Measurements from ENCODE around the gene KRTAP10-4. TPM values are rescaled to one million over a fixed set of nuclear protein-coding genes. Genes with fewer than 3 reads are reported as not detected.
"Not testable (repeated sequence)": the region's sequence is repeated elsewhere in the genome, so short reads cannot be mapped to it uniquely, and the experiment has no call there.

The KRTAP10-4 gene
- polyA plus RNA-seq, 1 donor = not detected

DNA sequence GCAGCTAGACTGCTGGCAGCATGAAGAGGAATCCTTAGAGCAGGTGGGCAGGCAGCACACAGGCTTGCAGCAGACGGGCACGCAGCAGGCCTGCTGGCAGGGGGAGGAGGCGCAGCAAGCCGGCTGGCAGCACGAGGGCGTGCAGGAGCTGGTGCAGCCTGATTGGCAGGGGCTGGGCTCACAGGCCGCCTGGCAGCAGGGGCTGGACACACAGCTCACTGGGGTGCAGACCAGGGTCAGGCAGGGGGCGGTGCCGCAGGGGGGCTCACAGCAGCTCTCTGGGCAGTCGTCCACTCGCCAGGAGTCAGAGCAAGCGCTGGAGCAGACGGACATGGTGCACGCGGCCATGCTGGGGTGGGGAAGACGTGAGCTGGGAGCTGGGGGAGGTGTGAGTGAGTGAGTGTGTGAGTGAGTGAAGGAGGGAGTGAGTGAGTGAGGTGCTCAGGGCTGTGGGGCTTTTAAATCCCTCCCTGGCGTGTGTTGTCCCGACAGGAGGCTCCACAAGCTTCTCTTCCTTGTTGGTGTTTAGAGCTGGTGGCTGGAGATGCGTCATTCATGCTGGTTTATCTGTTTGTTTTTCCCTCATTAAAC lies 6.8 kb downstream of the KRTAP10-4 start, which contains the start of gene KRTAP10-5:
Gene KRTAP10-5 (minus strand): TSS at position 374 of the 591 bp plus-strand sequence. CDS start 26 bp downstream, at position 348.
- DNase-seq = not testable (repeated sequence)

DNA sequence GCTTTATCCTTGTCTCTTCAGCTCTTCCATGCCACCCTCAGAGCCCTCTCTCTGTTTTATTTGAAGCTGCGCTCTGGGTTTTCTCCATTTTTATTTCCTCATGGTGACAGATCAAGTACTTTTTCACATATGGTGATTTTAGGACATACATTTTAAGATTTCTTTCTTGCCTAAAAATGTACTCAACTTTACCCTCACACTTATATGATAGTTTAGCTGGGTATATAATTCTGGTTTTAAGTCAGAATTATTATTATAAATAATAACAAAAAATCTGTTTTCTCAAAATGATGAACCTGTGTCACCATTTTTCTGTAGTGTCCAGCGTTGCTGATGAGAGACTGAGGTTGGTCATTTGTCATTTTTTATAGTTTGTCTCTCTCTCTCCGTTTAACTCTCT lies 7.6 kb downstream of the KRTAP10-4 start:
- DNase-seq = no peak

DNA sequence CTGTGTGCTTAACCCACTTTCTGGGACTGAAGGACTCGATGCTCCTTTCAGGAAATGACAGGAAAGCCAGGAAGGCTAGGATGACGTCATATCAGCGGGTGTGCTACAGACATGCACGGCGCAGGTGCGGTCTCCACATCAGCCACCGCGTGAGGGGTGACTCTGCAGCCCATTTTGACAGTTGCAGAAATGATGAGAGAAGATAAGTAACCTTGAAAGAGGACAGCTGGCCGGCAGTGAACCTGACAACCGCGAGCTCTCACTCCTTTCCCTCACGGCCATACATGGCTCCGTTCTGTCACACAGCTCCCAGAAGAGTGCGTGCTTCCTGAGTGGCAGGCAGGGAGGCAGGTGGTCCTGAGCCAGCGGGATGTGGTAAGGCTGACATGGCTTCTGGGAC lies 8.5 kb downstream of the KRTAP10-4 start:
- no peak for DNase-seq

DNA sequence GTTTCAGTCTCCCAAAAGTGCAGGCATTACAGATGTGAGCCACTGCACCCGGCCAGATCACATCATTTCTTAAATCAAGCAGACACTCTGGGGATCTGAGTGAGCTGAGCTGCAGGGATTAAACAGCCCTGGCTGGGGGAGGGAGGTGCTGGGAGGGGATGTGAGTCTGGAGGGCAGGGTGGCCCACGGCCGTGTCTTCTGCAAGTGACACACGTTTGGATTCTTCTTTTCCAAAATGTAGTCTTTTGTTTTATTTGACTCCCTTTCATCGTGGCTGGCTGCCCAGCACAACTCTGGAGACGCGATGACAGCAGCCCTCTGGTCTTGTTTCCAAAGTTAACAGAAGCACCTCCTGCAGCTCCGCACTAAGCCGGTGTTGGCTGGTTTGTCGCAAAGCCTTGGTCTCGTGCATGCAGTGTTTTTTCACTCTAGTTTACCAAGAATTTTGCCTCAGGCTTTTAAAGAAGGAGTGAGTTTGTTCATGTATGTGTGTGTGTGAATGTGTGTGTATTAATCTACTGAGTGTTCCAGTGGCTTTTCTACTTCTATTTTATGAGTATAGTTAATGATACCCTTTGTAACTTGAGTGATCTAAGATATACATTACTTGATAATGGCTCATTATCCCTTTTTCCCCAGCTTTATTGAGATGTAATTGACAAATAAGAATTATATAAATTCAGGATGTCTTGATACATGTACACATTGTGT lies 9.7 kb downstream of the KRTAP10-4 start:
- peak; percentile 51 for DNase-seq

DNA sequence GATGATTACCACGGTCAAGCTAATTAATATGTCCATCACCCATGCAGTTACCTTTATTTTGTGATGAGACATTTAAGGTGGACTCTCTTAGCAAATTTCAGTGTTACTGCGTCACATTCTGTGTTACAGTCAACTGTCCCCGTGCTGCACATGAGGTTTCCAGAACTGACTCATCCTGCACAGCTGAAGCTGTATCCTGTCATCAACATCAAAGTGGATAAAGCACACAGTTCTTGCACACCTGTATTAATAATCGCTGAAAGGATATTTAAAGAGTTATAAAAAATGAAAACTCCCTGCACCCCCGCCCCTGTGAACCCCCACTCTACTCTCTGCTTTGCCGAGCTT lies 10.2 kb downstream of the KRTAP10-4 start:
- DNase-seq = no peak

DNA sequence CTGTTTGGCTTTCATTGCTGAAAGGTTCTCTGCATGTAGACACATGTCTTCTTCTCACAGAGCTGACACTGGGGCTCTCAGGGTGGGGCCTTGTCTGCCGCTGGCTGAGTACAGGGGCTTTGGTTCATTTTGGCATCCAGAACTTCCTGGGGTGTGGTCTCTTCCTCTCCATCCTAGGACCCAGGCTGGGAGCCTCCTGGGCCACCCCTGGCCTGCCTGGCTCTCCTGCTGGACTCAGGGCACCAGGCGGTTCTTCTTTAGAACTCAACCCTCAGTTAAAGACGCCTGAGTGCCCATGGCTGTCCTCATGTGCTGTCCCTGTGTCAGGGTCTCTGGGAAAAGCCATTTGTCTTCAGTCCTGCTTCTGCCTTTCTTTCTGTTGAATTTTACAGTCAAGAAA lies 12.4 kb downstream of the KRTAP10-4 start:
- DNase-seq = no peak

DNA sequence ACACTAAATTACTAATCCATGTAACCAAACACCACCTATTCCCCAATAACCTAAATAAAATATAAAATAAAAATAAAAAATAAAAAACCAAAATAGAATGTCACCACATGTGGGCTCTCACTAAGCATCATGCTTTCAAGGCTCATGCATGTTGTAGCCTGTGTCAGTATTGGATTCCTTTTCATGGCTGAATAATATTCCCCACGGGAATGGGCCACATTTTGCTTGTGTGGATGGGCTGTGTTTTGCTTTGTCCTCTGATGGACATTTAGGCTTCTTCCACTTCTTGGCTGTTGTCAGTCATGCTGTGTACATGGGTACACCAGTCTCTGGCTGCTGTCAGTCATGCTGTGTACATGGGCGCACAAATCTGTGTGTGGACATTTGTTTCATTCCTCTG lies 15.6 kb downstream of the KRTAP10-4 start:
- DNase-seq = no peak

DNA sequence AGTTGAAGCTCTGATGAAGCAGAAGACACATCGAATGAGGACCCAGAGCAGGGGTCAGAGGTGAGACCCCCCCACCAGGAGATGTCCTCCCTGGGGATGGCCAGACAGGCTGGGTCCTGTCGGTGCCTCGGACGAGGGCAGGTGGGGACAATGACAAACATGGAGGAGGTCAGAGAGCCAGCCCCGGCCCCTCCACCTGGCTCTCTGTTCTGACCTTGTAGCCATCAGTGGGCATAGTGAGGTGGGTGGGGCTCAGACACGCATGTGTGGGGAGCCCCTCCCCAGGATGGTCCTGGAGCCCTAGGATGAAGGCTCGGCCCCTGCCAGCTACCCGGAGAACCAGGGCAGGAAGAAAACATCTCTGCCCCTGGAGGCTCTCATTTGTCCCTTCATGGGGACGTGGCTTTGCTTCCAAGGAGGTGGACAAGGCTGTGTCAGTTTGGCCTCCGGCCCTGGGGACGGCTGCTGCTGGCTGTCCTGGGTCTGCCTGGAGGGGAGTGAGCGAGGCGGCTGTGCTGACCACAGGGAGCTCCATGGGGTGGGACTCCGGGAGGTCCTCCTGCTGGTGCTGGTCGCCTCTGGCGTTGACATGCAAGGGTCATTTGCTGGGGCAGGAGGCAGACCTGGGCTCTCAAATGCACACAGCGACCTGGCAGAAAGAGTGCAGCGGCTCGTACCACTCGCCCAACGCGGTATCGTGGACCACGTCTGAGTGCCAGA lies 16.2 kb downstream of the KRTAP10-4 start:
- DNase-seq = no peak

DNA sequence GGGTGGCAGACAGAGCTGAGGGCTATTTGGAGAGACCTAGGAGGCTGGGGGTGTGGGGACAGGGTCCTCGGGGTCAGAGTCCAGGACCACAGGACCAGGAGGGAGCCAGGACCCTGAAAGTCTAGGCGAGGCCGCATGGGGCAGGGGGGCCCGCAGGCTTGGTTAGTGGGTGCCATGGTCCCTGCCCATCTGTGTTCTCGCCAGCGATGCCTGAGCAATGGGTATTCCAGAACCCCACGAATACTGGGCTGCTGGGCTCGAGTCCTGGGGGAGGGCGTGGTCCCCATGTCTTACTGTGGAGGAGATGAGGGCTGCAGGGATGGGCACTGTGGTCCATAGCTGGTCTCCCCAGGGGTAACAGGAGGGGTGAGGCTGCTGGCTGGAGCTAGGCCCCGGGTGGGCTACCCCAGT lies 16.8 kb downstream of the KRTAP10-4 start:
- no peak for DNase-seq

DNA sequence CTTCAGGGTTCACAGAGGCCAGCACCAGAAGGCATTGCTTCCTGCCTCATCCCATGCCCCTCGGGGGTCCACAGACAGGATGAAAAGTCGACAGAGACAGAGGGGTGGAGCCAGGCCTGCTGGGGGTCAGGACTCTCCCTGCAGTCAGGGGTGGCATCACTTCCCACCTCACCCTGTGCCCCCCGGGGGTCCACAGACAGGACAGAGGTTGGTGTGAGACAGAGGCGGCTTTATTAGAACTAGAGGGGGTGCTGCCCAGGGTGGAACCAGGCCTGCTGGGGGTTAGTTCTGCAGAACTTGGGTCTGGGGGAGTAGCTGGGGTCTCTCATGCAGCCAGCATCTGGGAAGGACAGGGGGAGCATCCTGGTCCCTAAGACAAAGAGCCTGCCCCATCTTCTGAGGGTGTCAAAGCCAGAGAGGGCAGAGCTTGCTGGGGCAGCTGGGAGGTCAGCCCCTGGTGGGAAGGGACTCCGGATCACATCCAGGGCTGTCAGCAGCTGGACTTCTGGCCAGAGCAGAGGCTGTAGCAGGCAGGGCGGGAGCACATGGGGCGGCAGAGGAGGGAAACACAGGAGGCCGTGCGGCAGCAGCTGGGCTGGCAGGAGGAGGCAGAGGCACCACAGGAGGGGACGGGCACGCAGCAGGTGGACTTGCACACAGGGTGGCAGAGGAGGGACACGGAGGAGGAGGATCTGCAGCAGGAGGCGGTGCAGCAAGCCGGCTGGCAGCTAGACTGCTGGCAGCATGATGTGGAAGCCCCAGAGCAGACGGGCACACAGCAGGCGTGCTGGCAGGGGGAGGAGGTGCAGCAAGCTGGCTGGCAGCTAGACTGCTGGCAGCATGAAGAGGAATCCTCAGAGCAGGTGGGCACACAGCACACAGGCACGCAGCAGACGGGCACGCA lies 17.6 kb downstream of the KRTAP10-4 start:
- not testable (repeated sequence) for DNase-seq

DNA sequence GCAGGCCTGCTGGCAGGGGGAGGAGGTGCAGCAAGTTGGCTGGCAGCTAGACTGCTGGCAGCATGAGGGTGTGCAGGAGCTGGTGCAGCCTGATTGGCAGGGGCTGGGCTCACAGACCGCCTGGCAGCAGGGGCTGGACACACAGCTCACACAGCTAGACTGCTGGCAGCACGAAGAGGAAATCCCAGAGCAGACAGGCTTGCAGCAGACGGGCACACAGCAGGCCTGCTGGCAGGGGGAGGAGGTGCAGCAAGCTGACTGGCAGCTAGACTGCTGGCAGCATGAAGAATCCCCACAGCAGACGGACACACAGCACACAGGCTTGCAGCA lies 18.2 kb downstream of the KRTAP10-4 start:
- DNase-seq = not testable (repeated sequence)

DNA sequence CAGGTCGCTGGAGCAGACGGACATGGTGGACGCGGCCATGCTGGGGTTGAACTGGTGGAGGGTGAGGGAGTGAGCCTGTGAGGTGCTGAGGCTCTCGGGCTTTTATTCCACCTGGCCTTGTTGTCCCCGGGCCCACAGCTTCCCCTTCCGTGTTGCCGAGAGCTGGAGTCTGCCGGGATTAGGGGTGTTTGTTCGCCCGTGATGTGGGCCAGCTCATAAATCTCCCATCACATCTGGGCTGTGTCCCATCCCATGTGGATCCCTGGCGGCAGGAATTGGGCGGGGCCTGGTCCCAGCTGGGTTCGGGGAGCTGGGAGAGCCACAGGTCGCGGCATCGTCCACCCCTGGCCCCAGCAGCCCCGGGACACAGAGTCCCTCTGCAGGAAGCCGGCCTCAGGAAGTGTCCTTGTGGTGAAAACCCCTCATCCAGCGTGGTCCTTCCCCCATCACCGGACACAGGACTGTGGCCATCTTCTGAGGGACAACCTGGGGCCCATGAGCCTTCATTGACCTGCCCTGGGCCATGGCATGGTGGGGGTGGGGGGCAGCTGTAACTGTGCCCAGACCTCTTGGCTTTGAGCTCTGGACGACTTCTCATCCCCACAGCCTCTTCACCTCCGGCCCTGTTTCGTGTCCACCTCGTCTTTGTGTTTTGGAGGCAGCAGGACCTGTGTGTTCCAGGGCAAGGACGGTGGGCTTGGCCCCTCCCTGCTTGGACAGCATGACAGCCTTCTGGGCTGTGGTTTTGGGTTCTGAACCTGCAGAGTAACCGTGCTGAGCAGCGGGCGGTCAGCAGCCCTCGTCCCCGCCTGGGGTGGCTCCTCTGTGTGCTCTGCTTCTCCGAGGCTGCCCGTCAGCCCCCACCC lies 19.1 kb downstream of the KRTAP10-4 start, which contains the start of gene KRTAP10-6:
Gene KRTAP10-6 (minus strand): TSS at position 60 of the 866 bp plus-strand sequence. CDS start 21 bp downstream, at position 39.
- no peak for DNase-seq

DNA sequence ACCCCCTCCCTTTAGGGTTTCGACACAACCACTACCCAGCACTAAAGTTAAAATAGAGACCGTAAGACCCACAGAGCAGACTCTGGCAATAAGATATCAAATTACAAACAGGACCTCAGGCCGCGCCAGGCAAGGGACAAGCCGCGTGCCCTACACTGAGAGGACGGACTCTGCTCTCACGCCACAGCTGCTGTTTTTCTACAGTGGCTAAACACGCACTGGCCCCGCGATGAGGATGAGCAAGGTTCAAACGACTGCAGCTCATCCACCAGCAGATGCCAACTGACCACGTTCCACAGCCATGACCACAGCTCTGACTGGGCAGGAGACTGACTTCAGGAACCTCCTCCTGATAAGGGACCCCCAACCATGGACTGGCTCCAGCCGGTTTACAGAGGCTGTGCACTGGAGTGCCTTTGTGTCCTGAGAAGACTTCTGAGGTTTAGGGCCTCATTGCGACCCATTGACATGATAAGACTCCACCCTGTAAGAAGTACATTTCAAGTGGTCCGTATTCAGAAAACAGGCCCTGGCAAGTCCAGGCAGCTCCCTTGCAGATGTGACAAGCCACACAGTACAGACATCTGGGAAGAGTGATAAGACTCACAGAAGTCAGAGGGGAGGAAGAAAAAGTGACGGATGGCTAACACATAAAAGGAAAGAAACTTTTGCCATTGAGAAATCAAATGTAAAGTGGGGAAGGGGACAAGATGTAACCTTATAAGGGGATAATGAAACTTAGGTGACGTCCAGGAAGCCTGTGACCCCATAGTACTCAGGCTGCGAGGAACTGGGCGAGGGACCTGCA lies 20.3 kb downstream of the KRTAP10-4 start:
- DNase-seq = peak; percentile 33

DNA sequence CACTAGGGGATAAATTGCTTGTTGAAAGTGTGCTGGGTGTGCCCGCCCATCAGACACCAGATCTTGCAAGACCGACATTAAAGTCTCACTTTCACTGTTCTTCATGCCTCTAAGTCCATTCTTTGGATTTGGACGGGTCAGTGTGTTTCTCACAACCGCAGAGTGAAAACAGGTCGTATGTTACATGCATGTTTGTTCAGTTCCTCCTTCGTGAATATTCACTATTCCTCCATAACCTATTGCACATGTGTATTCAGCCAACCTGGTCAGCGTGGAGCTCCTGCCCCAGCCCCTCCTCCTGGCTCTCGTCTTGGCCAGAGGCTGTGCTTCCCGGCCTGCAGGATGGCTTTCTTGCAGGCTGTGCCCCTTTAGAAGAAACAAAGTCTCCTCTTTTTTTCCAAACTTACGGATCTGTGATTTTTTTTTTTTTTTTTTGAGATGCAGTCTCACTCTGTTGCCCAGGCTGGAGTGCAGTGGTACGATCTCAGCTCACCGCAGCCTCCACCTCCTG lies 20.9 kb downstream of the KRTAP10-4 start:
- DNase-seq = no peak

DNA sequence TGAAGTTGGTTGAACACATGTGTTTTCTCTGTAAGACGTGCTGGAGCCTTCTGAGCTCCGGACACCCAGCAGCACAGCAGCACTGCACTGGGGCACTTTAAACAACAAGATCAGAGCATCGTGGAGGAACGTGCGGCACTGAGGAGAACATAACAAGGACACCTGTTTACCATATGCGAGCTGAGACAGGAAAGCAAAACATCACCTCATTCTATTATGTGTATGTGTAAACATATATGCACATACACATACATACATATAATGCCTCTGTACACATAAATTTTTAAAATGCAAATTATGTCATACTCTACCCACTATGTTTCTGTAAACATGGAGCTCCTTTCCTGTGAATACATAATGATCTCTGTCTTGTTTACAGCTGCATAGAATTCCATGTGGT lies 22.0 kb downstream of the KRTAP10-4 start:
- DNase-seq = no peak

DNA sequence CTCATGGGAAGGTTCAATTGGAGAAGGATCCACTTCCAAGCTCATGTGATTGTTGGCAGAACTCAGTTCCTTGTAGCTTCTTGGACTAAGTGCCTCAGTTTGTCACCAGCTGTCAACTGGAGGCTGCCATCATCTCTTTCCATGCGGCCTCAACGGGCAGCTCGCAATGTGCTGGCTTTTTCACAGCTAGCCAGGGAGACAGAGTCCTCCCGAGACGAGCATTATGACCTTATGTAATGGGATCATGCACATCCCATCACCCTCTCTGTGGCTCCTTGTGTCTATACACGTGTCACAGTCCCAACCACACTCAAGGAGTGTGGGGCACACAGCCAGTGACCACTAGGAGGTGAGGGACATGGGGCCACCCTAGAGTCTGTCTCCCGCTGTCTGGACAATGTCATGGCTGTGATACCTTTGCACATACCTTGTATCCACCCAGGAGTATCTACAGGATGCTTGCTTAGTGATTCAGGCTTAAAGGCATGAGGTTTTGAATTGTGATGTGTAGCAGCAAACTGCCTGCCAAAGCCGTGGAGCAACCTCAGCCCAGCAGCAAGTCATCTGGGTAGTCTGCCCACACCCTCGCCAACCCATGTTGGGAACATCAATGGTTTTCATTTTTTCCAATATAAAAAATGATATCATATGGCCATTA lies 22.7 kb downstream of the KRTAP10-4 start:
- no peak for DNase-seq

DNA sequence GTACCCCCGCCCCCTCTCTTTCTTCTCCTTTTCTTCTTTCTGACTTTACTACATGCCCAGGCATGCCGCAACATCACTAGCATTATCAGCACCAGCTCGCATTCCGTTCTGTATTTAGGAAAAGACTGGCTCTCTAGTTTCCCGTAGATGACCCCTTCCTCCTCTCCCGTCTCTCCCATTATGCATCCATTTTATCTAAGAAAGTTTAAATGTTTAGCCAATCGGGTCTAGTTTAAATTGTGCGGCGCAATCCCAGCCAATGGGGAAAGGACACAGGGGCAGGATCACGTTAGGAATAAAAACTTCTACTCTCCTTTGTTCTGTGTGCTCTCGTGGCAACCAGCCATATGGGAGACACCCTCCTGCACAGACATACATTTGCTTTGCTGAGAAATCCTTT lies 24.5 kb downstream of the KRTAP10-4 start:
- DNase-seq = no peak

DNA sequence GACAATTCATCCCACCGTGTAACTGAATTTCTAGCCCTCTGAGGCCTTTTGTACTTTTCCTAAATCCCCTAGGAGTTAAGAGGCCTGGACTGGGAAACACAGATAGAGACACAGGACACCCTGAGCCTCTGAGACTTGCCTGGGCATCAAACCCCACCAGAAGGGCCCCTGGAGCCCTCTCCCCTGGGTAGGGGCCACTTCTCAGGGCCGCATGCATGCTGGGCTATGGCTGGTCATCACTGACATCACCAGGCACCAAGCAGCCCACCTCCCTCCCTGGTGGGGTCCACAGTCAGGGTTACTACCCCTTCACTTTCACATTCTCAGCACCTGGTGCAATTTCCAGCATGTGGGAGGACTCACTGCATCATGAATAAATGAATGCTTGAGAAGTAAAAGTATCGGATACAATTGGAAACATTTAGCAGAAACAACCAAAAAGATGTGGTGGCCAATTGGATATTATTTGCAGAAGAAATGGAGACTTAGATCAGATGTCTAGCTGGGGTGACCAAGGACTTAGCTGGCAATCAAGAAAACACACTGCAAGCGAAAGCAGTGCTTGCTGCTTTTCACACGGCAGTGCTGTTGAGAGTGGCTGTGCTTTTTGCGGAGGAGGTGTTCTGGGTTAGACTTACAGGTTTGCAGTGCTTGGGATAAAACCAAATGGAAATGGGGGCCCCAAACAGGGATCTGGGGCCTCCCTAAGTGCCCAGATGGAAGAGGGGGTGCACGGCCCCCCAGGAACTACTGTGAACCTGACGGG lies 25.9 kb downstream of the KRTAP10-4 start:
- DNase-seq = no peak
